GM19043 (cell line): Measurements from ENCODE around the gene CCP110.

Experiments used
- ATAC-seq: cut with Tn5 transposase; IDR thresholded peaks from one replicate; pipeline ENCODE4 v1.9.1; 2021; ENCODE audit warnings: low read depth; ENCODE audit not compliant: unreplicated experiment

Gene CCP110

DNA sequence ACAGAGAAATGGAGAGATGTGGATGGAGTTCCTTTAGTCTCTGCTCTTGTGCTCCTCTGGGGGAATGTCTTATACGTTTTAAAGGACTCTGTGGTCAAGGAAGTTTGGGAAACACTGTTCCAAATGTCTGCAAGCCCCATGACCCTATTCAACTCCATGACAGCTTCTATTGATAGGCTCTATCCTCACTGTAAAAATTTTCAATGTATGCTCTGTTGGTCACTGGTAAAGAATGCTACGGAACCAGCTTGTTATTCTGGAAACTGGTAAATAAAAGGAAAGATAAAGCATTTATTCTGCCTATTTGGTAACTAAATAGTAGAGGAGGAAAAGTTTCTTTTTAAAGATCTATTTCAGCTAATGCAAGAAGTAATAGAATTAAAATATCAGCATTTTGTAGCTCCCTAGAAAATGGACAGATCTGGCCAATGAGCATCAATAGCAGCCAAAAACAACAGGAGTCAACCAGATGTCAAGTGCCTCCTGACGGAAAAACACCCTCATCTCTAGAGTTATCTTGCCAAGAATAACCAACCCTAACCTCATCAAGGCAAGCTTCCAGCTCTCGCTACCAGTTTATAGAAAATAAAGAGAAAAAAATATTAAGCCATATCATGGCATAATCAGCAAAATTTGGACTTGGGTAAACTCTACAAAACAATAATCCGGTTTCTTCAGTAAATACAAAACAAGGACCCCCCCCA is 18.0 kb upstream of the CCP110 start:
- no peak for ATAC-seq

- no peak for ATAC-seq
These were observed 16.8 kb upstream of the CCP110 start for GRCh38 chr16:19506965-19507364.

- ATAC-seq = no peak
These were observed 15.9 kb upstream of the CCP110 start for GRCh38 chr16:19507867-19508266.

DNA sequence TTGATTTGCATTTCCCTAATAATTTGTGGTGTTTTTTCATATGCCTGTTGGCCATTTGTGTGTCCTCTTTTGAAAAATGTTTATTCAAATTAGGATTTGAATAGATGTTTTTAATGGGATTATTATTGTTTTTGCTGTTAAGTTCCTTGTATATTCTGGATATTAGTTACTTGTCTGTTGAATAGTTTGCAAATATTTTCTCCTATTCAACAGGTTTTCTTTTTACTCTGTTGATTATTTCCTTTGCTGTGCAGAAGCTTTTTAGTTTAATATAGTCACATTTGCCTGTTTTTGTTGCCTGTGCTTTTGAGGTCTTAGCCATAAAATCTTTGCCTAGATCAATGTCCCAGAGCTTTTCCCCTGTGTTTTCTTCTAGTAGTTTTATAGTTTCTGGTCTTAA is 11.4 kb upstream of the CCP110 start:
- no peak for ATAC-seq

DNA sequence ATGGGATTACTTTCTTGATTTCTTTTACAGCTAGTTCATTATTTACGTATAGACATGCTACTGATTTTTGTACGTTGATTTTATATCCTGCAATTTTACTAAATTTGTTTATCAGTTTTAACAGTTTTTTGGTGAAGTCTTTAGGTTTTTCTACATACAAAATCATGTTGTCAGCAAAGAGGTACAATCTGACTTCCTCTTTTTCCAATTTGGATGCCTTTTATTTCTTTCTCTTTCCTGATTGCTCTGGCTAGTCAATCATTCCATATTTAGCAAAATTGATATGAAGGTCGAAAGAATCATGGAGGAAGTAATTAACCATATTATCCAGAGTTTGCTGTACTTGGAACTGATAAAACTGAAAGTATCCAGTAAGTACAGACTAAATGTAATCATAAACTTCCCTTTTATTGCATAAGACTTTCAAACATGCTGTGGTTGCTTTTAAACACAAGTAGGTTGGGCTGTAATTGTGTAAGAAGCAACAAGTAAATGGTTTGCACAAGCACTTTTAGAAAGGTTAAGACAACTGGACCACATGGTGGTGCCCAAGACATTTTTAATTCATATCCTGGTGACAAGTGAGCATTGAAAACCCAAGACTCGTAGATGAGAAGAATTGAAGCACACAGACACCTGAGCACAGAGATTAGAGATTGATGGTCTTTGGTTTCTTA is 10.2 kb upstream of the CCP110 start:
- ATAC-seq = no peak

GRCh38 chr16:19515757-19516156 is 8.0 kb upstream of the CCP110 start:
- no peak for ATAC-seq

DNA sequence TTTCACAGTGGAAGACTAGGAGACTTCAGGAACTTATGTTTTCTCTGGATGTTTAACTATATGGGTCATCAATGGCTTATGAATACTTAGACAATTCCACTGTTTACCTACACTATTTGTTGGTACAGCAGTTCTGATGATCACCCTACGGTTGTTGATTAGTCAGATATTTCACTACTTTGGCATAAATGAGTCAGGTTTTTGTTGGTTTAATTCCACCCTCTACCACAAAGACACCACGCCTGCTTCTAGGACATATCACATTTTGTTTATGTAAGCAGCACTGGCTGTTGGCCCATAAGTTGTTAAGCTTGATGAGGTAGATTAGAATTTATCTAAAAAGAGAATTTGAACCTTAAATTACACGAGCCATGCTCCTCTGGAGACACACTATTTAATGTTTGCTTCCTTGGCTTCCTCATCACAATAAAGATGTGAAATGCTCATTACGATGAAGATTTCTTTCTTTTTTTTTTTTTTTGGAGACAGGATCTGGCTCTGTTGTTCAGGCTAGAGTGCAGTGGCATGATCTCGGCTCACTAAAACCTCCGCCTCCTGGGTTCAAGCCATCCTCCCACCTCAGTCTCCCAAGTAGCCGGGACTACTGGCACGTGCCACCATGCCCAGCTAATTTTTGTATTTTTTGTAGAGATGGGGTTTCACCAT is 6.2 kb upstream of the CCP110 start:
- no peak for ATAC-seq

DNA sequence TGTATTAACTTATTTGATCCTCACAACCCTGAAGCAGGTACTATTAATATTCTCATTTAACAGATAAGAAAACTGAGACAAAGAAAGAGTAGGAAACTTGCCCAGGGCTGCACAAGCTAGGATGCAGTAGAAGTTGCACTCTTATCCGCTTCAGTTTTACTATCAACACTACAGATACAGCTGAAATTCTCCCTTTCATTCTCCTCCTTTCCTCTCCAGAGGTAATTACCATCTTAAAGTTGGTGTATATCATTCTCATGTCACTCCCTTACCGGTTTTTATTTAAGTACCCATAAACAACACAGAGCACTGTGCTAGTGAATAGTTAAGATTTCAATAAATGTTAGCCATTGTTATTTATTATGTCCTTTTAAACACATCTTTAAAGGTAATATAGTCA is 5.4 kb upstream of the CCP110 start:
- ATAC-seq = no peak

GRCh38 chr16:19520861-19521331 is 2.8 kb upstream of the CCP110 start:
- ATAC-seq = no peak

DNA sequence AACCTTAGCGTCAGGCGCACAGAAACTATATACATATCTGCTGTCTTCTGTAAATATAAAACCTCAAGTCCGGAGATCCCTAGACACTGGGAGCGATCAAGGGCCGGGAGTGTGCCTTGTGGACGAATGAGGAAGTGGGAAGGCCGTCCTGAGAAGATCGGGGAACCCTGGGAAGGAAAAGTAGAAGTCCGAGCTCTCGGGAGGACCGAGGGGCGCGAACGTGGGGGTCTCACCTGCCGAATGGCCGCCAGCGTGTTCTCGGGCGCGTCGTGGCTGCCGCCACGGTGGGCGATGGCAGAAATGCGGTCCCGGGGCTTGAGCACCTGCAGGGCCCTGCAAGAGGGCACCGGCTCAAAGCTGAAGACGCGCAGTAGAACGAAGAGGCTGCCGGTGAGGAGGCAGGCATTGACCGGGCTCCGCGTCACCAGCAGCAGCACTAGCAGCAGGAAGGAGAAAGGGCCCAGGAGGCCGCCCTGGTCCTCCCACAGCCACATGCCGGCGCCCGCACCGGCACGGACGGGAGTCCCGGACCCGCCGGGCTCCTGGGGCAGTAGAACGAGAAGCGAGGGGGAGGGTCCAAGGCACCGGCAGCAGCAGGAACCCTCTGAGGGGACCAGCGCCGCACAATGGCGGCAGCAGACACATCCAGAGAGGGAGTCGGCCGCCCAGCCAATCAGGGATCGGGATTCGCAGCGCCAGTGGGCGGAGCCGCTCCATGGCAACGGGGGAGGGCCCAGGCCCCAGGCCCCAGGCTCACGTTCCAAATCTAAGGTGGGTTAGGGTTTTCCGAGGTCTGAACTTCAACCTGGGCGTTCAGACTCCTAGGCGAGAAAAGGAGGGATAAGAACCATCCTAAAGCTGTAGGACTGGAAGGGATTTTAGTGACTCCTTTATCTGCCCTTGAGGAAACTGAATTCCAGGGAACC is 2.0 kb upstream of the CCP110 start, which contains the start of gene GDE1:
Gene GDE1, minus strand, starts transcription at position 628 of the 926 bp plus-strand sequence. Its CDS starts 134 bp downstream, at position 494.
- ATAC-seq = peak; percentile 73

GRCh38 chr16:19522397-19522732 is 1.4 kb upstream of the CCP110 start:
- ATAC-seq = no peak

GRCh38 chr16:19522760-19523159 is 982 bp upstream of the CCP110 start:
- ATAC-seq = no peak

DNA sequence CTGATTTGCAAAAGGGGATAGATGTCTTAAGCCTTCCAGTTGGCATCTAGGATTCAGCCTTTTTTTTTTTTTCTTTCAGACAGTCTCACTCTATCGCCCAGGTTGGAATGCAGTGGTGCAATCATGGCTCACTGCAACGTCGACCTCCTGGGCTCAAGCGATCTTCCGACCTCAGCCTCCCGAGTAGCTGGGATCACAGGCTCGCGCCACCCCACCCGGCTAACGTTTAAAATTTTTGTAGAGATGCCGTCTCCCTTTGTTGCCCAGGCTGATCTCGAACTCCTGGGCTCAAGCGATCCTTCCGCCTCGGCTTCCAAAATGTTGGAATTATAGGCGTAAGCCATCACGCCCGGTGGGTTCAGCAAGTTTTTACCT is 571 bp upstream of the CCP110 start:
- ATAC-seq = no peak

- no peak for ATAC-seq
These were observed 544 bp downstream of the CCP110 start for GRCh38 chr16:19524356-19524615.

DNA sequence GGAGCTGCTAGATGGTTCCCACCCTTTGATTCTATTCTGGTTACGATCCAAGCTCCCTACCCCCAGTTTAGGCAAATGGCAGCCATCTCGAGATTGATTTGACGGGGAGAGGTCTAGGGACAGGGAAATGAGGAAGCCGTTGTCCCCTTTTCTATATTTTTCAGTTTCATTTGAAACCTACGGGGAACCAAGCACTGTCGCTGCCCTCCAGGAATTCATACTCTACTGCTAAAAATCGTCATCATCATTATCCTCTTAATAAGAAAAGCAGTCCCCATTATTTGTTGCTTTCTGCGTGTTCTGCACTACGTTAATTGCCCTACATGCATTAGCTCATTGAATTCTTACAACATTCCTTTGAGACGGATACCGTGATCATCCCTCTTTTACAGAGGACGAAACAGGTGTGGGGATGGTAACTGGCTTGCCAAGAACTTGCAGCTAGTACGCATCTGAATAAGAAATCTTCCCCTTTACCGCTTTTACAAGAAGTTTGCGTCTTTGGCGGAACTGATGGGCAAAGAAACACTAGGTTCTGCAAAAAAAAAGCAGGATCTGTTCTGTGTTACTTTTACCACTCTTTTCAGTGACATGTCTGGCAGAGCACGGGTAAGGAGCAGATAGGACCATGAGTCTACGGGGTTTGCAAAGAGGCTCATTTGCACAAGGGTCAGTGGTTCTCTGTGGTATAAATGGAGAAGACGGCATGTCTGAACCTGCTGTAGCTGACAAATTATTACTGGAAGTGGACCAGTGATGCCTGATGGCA is 1.1 kb downstream of the CCP110 start:
- no peak for ATAC-seq

- ATAC-seq = no peak
These were observed 1.6 kb downstream of the CCP110 start for GRCh38 chr16:19525385-19525723.

DNA sequence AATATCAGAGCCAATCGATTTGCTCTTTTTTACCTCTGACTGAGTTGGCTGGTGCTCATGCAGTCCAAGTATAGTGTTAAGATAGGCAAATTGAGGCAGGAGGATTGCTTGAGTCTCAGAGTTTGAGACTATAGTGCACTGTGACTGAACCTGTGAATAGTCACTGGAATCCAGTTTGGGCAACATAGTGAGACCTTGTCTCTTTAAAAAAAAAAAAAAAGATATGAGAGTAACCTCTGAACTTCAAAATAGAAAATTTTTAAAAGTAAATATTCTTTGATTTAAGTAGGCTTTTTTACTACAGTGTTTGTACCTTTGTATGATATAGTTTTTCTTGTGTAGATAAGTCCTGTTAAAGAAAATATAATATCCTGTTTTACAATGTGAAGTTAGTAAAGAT is 3.4 kb downstream of the CCP110 start:
- no peak for ATAC-seq

GRCh38 chr16:19528666-19529065 is 4.9 kb downstream of the CCP110 start:
- ATAC-seq = no peak

DNA sequence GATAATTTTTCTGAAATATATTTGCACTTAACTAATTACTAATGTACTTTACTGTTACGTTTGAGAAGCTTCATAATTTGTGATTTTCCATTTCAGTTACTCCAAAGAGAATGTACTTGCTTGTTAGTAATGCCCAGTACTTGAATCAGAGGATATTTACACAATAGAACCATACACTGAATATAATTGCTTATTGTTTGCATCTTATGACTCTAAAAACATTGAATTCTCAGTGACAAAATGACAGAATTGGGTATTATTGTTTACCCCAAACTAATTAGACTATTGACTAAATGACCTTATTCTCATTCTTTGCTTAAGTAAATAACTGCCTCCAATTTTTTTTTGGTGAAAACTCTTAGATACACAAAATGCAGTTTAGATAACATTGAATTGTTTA is 8.9 kb downstream of the CCP110 start:
- no peak for ATAC-seq

- no peak for ATAC-seq
These were observed 16.7 kb downstream of the CCP110 start for GRCh38 chr16:19540241-19540970.
